ENCODE results near the gene BORA. TPM values are rescaled to one million over a fixed set of nuclear protein-coding genes. Genes with fewer than 3 reads are reported as not detected.
A peak's percentile ranks its signal among the peaks of the same experiment; 100 is the strongest.
"Not testable (repeated sequence)": the region's sequence is repeated elsewhere in the genome, so short reads cannot be mapped to it uniquely, and the experiment has no call there.

Gene BORA
- total RNA-seq, 1 experiment from 2014 or later, result 13.6 TPM

- DNase-seq (ENCODE audit: low spot score), result no peak
Observed at GRCh38 chr13:72763411-72763810, 35.7 kb downstream of the BORA start.

GRCh38 chr13:72774019-72774418, 46.3 kb downstream of the BORA start:
- DNase-seq (ENCODE audit: low spot score), result no peak

- DNase-seq (ENCODE audit: low spot score), result peak; percentile 97
Observed at GRCh38 chr13:72781451-72782439, 54.0 kb downstream of the BORA start, which contains the start of the genes DIS3 and PIBF1. Gene DIS3 (minus strand): TSS chr13:72781900. CDS start chr13:72781832, 68 bp downstream. Gene PIBF1 (plus strand): TSS chr13:72782133. CDS start chr13:72783470, 1,337 bp downstream.

- peak; percentile 1 for DNase-seq (ENCODE audit: low spot score)
Observed at GRCh38 chr13:72782717-72783116, 55.0 kb downstream of the BORA start.

GRCh38 chr13:72784679-72785078, 57.0 kb downstream of the BORA start:
- not testable (repeated sequence) for DNase-seq (ENCODE audit: low spot score)

GRCh38 chr13:72788831-72789230, 61.1 kb downstream of the BORA start:
- DNase-seq (ENCODE audit: low spot score), result no peak

GRCh38 chr13:72792640-72793039, 64.9 kb downstream of the BORA start:
- DNase-seq (ENCODE audit: low spot score), result no peak

GRCh38 chr13:72798817-72799216, 71.1 kb downstream of the BORA start:
- no peak for DNase-seq (ENCODE audit: low spot score)

GRCh38 chr13:72804301-72804700, 76.6 kb downstream of the BORA start:
- DNase-seq (ENCODE audit: low spot score), result no peak

Other genes with a start within 250 kb of the BORA start
- gene MZT1, start 294 bp upstream of the BORA start, total RNA-seq (2014; rRNA removed; shearing (Covaris generic)), result 43.7 and 56.4 TPM in 2 replicates
- 34.4 and 44.6 TPM in 2 replicates for gene DIS3, start 54.0 kb downstream of the BORA start, total RNA-seq (2014; rRNA removed; shearing (Covaris generic))
- gene PIBF1, start 54.2 kb downstream of the BORA start, total RNA-seq (2014; rRNA removed; shearing (Covaris generic)), result 18.0 and 22.2 TPM in 2 replicates

All from A172 (cell line).